Hepatocyte (in vitro differentiated cells): ENCODE measurements around the gene TIAM1.

Experiments
- CTCF ChIP-seq: fragments of 200-600 bp; sonication (generic); IDR thresholded peaks from 2 replicates; pipeline ENCODE4 v1.5.1; 2016; ENCODE audit warnings: antibody characterized with exemption, mild to moderate bottlenecking; ENCODE audit not compliant: poor library complexity
- EZH2phosphoT487 ChIP-seq: fragments of 200-600 bp; sonication (generic); IDR thresholded peaks from one replicate; pipeline ENCODE4 v1.6.1; 2018; ENCODE audit warnings: antibody characterized with exemption, mild to moderate bottlenecking, low read depth, moderate library complexity; ENCODE audit not compliant: unreplicated experiment, severe bottlenecking

DNA sequence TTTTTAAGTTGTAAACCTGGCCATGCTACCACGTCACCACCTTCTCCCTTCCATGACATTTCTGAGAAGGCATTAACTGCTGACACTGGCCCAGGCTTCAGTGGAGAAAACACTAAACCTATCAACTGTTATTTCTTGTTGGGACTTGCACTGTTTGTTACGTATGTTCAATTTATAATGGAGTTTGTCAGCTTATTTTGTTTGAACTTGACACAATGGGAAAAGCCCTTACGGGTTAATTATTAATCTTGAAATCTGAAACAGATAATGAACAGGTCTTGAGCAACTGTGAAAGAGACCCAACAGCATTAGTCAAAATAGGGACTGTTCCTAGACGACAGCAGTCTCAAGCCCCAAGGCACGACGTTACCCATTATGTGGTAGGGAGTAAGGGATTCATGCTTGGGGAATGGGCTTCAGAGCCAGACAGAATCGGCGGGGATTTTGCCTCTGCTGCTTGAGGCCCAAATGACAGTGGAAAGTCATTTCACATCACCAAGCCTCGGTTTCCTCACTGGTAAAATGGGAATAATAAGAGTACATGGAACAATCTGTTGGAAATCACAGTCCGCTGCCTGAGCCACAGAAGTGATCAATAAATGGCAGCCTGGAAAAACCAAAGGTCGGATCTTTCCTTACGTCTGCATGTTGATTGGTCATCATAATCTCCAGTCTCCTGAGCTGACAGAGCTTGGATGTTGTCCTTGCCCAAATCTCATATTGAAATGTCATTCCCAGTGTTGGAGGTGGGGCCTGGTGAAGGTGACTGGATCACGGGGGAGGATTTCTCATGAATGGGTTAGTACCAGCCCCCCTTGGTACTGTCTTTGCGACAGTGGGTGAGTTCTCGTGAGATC, 44.5 kb downstream of the TIAM1 start:
- no peak for TF ChIP-seq EZH2phosphoT487
- no peak for TF ChIP-seq CTCF
